B cell (primary cell): Measurements from ENCODE around the gene BCAN. TPM values are rescaled to one million over a fixed set of nuclear protein-coding genes. Genes with fewer than 3 reads are reported as not detected.

Source experiments
- ATAC-seq: fragments of 200-7000 bp; cut with Tn5 transposase; one replicate; pipeline ENCODE4 v1.10.0; 2021; ENCODE audit warnings: low read depth, mild to moderate bottlenecking, moderate number of reproducible peaks, moderate library complexity
- CTCF ChIA-PET: fragments of 350-600 bp; sonication (Branson Sonifier 250); formaldehyde crosslinking; loops from one replicate; lab custom pipeline; 2021; ENCODE audit warnings: antibody characterized with exemption, inconsistent platforms; lab: Charles Lee
- POLR2A ChIA-PET: fragments of 350-600 bp; sonication (Branson Sonifier 250); formaldehyde crosslinking; loops from one replicate; lab custom pipeline; 2021; ENCODE audit warnings: antibody characterized with exemption; lab: Charles Lee
- DNase-seq: peaks from one replicate; pipeline ENCODE4 v3.0.0; 2013
- H2AFZ ChIP-seq: 2 replicates; pipeline ENCODE4 v1.6.1; 2012; ENCODE audit warnings: mild to moderate bottlenecking, low read depth, low read length; ENCODE audit not compliant: insufficient read depth, poor library complexity, severe bottlenecking
- H3K27ac ChIP-seq, 2 donors: 1 replicate in 1 of 2; 2 replicates in 1 of 2; pipeline ENCODE4 v1.5.1; 2012 to 2013; ENCODE audit warnings: low read length in 2 of 2, mild to moderate bottlenecking in 2 of 2, moderate library complexity in 1 of 2
- H3K27me3 ChIP-seq, 4 experiments: fragments of 200-600 bp in 1 of 4; sonication (generic) in 1 of 4; replicated peaks in 1 of 4; 1 replicate in 2 of 4; 2 replicates in 2 of 4; pipeline versions ENCODE4 v1.6.1 to v1.7.0; 2013 to 2016; ENCODE audit warnings: low read length in 3 of 4, mild to moderate bottlenecking in 2 of 4, mixed read lengths in 1 of 4, moderate library complexity in 1 of 4; ENCODE audit not compliant: insufficient read depth in 4 of 4, control insufficient read depth in 3 of 4; ENCODE audit errors: control extremely low read depth in 1 of 4
- H3K36me3 ChIP-seq, 2 experiments: replicated peaks in 1 of 2; 1 replicate in 1 of 2; 2 replicates in 1 of 2; pipeline versions ENCODE4 v1.6.1 to v1.7.1; 2013; ENCODE audit warnings: low read length in 1 of 2; ENCODE audit not compliant: insufficient read depth in 2 of 2, control insufficient read depth in 1 of 2; ENCODE audit errors: control extremely low read depth in 1 of 2, extremely low read depth in 1 of 2
- H3K4me1 ChIP-seq, 2 donors: fragments of 200-600 bp in 1 of 2; sonication (generic) in 1 of 2; 1 replicate in 1 of 2; 2 replicates in 1 of 2; pipeline versions ENCODE4 v1.5.1 to v1.6.1; 2013 to 2017; ENCODE audit warnings: low read length in 2 of 2; ENCODE audit not compliant: control insufficient read depth in 2 of 2, insufficient read depth in 2 of 2
- H3K4me2 ChIP-seq: replicated peaks from 2 replicates; pipeline ENCODE3; 2012; ENCODE audit warnings: mild to moderate bottlenecking, low read depth, low read length; ENCODE audit not compliant: poor library complexity, severe bottlenecking
- H3K4me3 ChIP-seq, 5 experiments: fragments of 200-600 bp in 1 of 5; sonication (generic) in 1 of 5; 1 replicate in 3 of 5; 2 replicates in 2 of 5; pipeline versions ENCODE4 v1.5.1 to v1.7.0; 2011 to 2016; ENCODE audit warnings: low read length in 4 of 5, mild to moderate bottlenecking in 4 of 5, low read depth in 2 of 5, control low read depth in 1 of 5, moderate library complexity in 1 of 5; ENCODE audit not compliant: insufficient read depth in 1 of 5; ENCODE audit errors: control extremely low read depth in 1 of 5, extremely low read depth in 1 of 5
- H3K79me2 ChIP-seq: fragments of 200-600 bp; sonication (generic); one replicate; pipeline ENCODE4 v1.6.0; 2016; ENCODE audit warnings: low read length; ENCODE audit not compliant: control insufficient read depth, insufficient read depth
- H3K9ac ChIP-seq: fragments of 200-600 bp; sonication (generic); 2 replicates; pipeline ENCODE4 v1.6.1; 2017; ENCODE audit warnings: mild to moderate bottlenecking, low read length, moderate library complexity
- H3K9me3 ChIP-seq, 3 donors: one replicate each; pipeline versions ENCODE4 v1.6.1 to v1.7.1; 2013; ENCODE audit warnings: low read length in 2 of 3; ENCODE audit not compliant: control insufficient read depth in 2 of 3, insufficient read depth in 1 of 3; ENCODE audit errors: control extremely low read depth in 1 of 3
- H4K20me1 ChIP-seq: 2 replicates; pipeline ENCODE4 v1.6.0; 2012; ENCODE audit warnings: mild to moderate bottlenecking, low read length; ENCODE audit not compliant: insufficient read depth, control insufficient read depth, poor library complexity, severe bottlenecking
- H3K27ac Mint-ChIP-seq: one replicate; pipeline ENCODE4 v1.8.0; 2021; ENCODE audit warnings: mixed read lengths
- H3K27me3 Mint-ChIP-seq: one replicate; pipeline ENCODE4 v1.8.0; 2021; ENCODE audit warnings: mixed read lengths
- H3K4me1 Mint-ChIP-seq: one replicate; pipeline ENCODE4 v1.8.0; 2021; ENCODE audit warnings: mixed read lengths
- H3K4me3 Mint-ChIP-seq: one replicate; pipeline ENCODE4 v1.8.0; 2021; ENCODE audit warnings: mixed read lengths
- H3K9me3 Mint-ChIP-seq: one replicate; pipeline ENCODE4 v1.8.0; 2022; ENCODE audit warnings: mixed read lengths; ENCODE audit not compliant: insufficient read depth
- CTCF ChIP-seq: fragments of 200-600 bp; IDR thresholded peaks from one replicate; pipeline ENCODE4 v1.8.0; 2022; ENCODE audit warnings: antibody characterized with exemption, mild to moderate bottlenecking
- EZH2 ChIP-seq: IDR thresholded peaks from 2 replicates; pipeline ENCODE4 v1.6.1; 2012; ENCODE audit warnings: borderline replicate concordance, low read depth, mild to moderate bottlenecking, moderate library complexity, low read length; ENCODE audit not compliant: insufficient read depth, poor library complexity, severe bottlenecking
- WGBS: methylation state at CpG from one replicate; pipeline ENCODE4 v1.1.5; 2013; ENCODE audit warnings: missing lambda C conversion rate; ENCODE audit not compliant: insufficient coverage; 5-methylcytosine and 5-hydroxymethylcytosine counted together
- intact Hi-C: fragments of 100-400 bp; cut with micrococcal nuclease; formaldehyde crosslinking; loops from one replicate; pipeline ENCODE4 v1.10.0; 2022
- polyA plus RNA-seq: library from polyadenylated mRNA; depleted of rRNA; stranded (reverse); fragments of >200 nt; gene quantifications from 2 replicates; pipeline ENCODE4 v1.2.3, GENCODE V29; 2012
- total RNA-seq, 2 donors: library from RNA; stranded (reverse); fragments of 120-200 nt in 1 of 2; gene quantifications; 1 replicate in 1 of 2; 2 replicates in 1 of 2; pipeline versions ENCODE4 v1.2.3 to v1.2.4, GENCODE V29; 2013 to 2022

The BCAN gene
- total and polyA plus RNA-seq, 2 donors (not counting 1 experiment from before 2014, with no cell fraction given): not detected

GRCh38 chr1:156612666-156613065, 29.3 kb upstream of the BCAN start:
- H3K9ac ChIP-seq: no peak overlapping the region
- POLR2A ChIA-PET: no interaction called here
- CTCF ChIA-PET: interaction anchor here (0.7 to 7.8 kb wide), 10 partner anchors 8 to 228 kb away, joined by 3 to 126 read pairs (median 6); partner anchors contain the start of genes GPATCH4 and NAXE
- H4K20me1 ChIP-seq: no peaks in the 10 kb centered on the region
- 79% methylated on average over 2 of the region's 3 CpGs for WGBS
- Mint-ChIP-seq H3K4me1 (peaks cover 11% of the 10 kb centered on the region), H3K9me3 (no peaks in the 10 kb centered on the region), H3K27ac (no peak overlapping the region), H3K4me3 (no peak overlapping the region), H3K27me3 (peaks cover 34% of the 10 kb centered on the region)
- no peaks in the 10 kb centered on the region for H3K9me3 ChIP-seq
- H3K4me3 ChIP-seq: no peak overlapping the region
- ATAC-seq (no peak), DNase-seq (no peak)
- intact Hi-C loops: no loop called here
- no peak overlapping the region for H3K4me2 ChIP-seq
- TF ChIP-seq CTCF (no peak), EZH2 (no peak)
- no peak overlapping the region for H2AFZ ChIP-seq
- H3K36me3 ChIP-seq: no peaks in the 10 kb centered on the region
- H3K27me3 ChIP-seq: peaks cover 0 to 26% (median 6%) of the 10 kb centered on the region in 4 experiments
- H3K4me1 ChIP-seq: peaks cover 13% of the 10 kb centered on the region in 2 donors
- H3K79me2 ChIP-seq: no peaks in the 10 kb centered on the region
- no peak overlapping the region for H3K27ac ChIP-seq

GRCh38 chr1:156615946-156616345, 26.0 kb upstream of the BCAN start:
- H3K4me1 Mint-ChIP-seq: no peaks in the 10 kb centered on the region
- intact Hi-C loops: no loop called here
- H3K4me2 ChIP-seq: no peak overlapping the region
- H3K27ac Mint-ChIP-seq: no peak overlapping the region
- WGBS: no CpG with 5 or more reads among the region's 4 CpGs
- TF ChIP-seq CTCF: no peak
- no peak for TF ChIP-seq EZH2
- no peak overlapping the region for H3K9ac ChIP-seq
- no peak overlapping the region for H3K4me3 Mint-ChIP-seq
- peaks cover 56% of the 10 kb centered on the region for H3K27me3 Mint-ChIP-seq
- DNase-seq (no peak), ATAC-seq (no peak)
- H3K79me2 ChIP-seq: no peaks in the 10 kb centered on the region
- POLR2A ChIA-PET: no interaction called here
- no peaks in the 10 kb centered on the region for H3K4me1 ChIP-seq
- no peak overlapping the region for H3K4me3 ChIP-seq
- no peak overlapping the region for H3K27ac ChIP-seq
- no peaks in the 10 kb centered on the region for H3K9me3 Mint-ChIP-seq
- H4K20me1 ChIP-seq: no peaks in the 10 kb centered on the region
- H3K27me3 ChIP-seq: peaks cover 0 to 50% (median 19%) of the 10 kb centered on the region in 4 experiments
- H3K9me3 ChIP-seq: no peaks in the 10 kb centered on the region
- no peaks in the 10 kb centered on the region for H3K36me3 ChIP-seq
- H2AFZ ChIP-seq: no peak overlapping the region
- CTCF ChIA-PET: interaction anchor here (1.0 kb wide), 1 partner anchor 170 kb away, joined by 3 read pairs; no protein-coding TSS in a partner anchor
